CD8-positive, alpha-beta memory T cell (primary cell): Measurements from ENCODE around the gene BEND5. TPM values are rescaled to one million over a fixed set of nuclear protein-coding genes. Genes with fewer than 3 reads are reported as not detected.
A peak's percentile ranks its signal among the peaks of the same experiment; 100 is the strongest.

Experiments
- CTCF ChIA-PET: fragments of 350-600 bp; sonication (Branson Sonifier 250); formaldehyde crosslinking; loops from one replicate; lab custom pipeline; 2021; ENCODE audit warnings: antibody characterized with exemption; lab: Charles Lee
- POLR2A ChIA-PET: fragments of 350-600 bp; sonication (Branson Sonifier 250); formaldehyde crosslinking; loops from one replicate; lab custom pipeline; 2021; ENCODE audit warnings: antibody characterized with exemption; lab: Charles Lee
- DNase-seq, 5 donors: peaks; one replicate each; pipeline versions ENCODE4 v3.0.0 to v3.0.0-alpha.2; 2020 to 2022; ENCODE audit warnings: mixed read lengths in 1 of 5
- H3K27ac ChIP-seq: one replicate; pipeline ENCODE4 v1.7.0; 2013; ENCODE audit warnings: low read depth, mild to moderate bottlenecking, low read length, moderate library complexity
- H3K27me3 ChIP-seq: 2 replicates; pipeline ENCODE4 v1.7.0; 2013; ENCODE audit warnings: low read length, mild to moderate bottlenecking; ENCODE audit not compliant: insufficient read depth, poor library complexity, severe bottlenecking
- H3K36me3 ChIP-seq: 2 replicates; pipeline ENCODE4 v1.7.0; 2013; ENCODE audit warnings: mild to moderate bottlenecking, low read length, moderate library complexity; ENCODE audit not compliant: insufficient read depth
- H3K4me1 ChIP-seq: 2 replicates; pipeline ENCODE4 v1.7.0; 2013; ENCODE audit warnings: mild to moderate bottlenecking, low read length, moderate library complexity; ENCODE audit not compliant: insufficient read depth
- H3K4me3 ChIP-seq: 2 replicates; pipeline ENCODE4 v1.7.0; 2013; ENCODE audit warnings: mild to moderate bottlenecking, low read length
- H3K9me3 ChIP-seq: 2 replicates; pipeline ENCODE4 v1.7.0; 2013; ENCODE audit warnings: mild to moderate bottlenecking, low read length
- H3K27ac Mint-ChIP-seq, 8 donors: one replicate each; pipeline ENCODE4 v1.8.0; 2020 to 2021; ENCODE audit warnings: mixed read lengths in 8 of 8, mild to moderate bottlenecking in 6 of 8, inconsistent platforms in 3 of 8, moderate library complexity in 3 of 8
- H3K27me3 Mint-ChIP-seq, 2 donors: one replicate each; pipeline ENCODE4 v1.8.0; 2020 to 2021; ENCODE audit warnings: mixed read lengths in 2 of 2, mild to moderate bottlenecking in 1 of 2, moderate library complexity in 1 of 2
- H3K36me3 Mint-ChIP-seq, 3 donors: one replicate each; pipeline ENCODE4 v1.8.0; 2020 to 2021; ENCODE audit warnings: mixed read lengths in 3 of 3, inconsistent platforms in 1 of 3, mild to moderate bottlenecking in 1 of 3
- H3K4me1 Mint-ChIP-seq, 3 donors: one replicate each; pipeline ENCODE4 v1.8.0; 2020 to 2021; ENCODE audit warnings: mixed read lengths in 3 of 3, inconsistent platforms in 1 of 3, mild to moderate bottlenecking in 1 of 3
- H3K4me3 Mint-ChIP-seq, 7 donors: one replicate each; pipeline ENCODE4 v1.8.0; 2020 to 2021; ENCODE audit warnings: mixed read lengths in 7 of 7, mild to moderate bottlenecking in 6 of 7, moderate library complexity in 4 of 7, inconsistent platforms in 2 of 7
- H3K9me3 Mint-ChIP-seq, 5 donors: one replicate each; pipeline ENCODE4 v1.8.0; 2020 to 2022; ENCODE audit warnings: mixed read lengths in 5 of 5, mild to moderate bottlenecking in 3 of 5, moderate library complexity in 2 of 5, inconsistent platforms in 1 of 5
- polyA plus RNA-seq: library from polyadenylated mRNA; unstranded; fragments of 300-500 nt; fragmentation: Illumina TruSeq; gene quantifications from one replicate; pipeline ENCODE4 v1.2.3, GENCODE V29; 2021
- total RNA-seq, 2 experiments: library from RNA; stranded (reverse); gene quantifications; one replicate each; pipeline ENCODE4 v1.2.3, GENCODE V29; 2021

BEND5 gene
- total RNA-seq, result 1 to 10 TPM in 1 of 2 experiments, under 1 TPM in 1; 0.55 to 1.1 TPM
- polyA plus RNA-seq, result 3.1 TPM

GRCh38 chr1:48776393-48777218 is at the start of gene BEND5:
Gene BEND5 (minus strand): TSS chr1:48776891. CDS start chr1:48776831, 60 bp downstream.
- Histone ChIP-seq H3K36me3 (no peaks in the 10 kb centered on the region), H3K9me3 (no peaks in the 10 kb centered on the region), H3K27me3 (no peaks in the 10 kb centered on the region), H3K4me1 (peaks cover 8% of the 10 kb centered on the region), H3K27ac (no peak within 1 kb of the TSS), H3K4me3 (peak within 1 kb of the TSS; percentile 55)
- Mint-ChIP-seq H3K27ac (peak within 1 kb of the TSS in 5 of 8 donors; percentile 56 to 92 (median 76)), H3K4me3 (peak within 1 kb of the TSS; percentile 78 to 91 (median 87)), H3K9me3 (peaks cover 0 to 6% (median 0%) of the 10 kb centered on the region in 5 donors), H3K4me1 (peaks cover 10 to 21% (median 12%) of the 10 kb centered on the region in 3 donors), H3K27me3 (peaks cover 13 to 34% of the 10 kb centered on the region in 2 donors), H3K36me3 (peaks cover 0 to 2% (median 0%) of the 10 kb centered on the region in 3 donors)
- POLR2A ChIA-PET, result no interaction called here
- DNase-seq, result peak; percentile 15 to 84 (median 56)
- CTCF ChIA-PET, result interaction anchor here (1.5 kb wide), 1 partner anchor 41 kb away, joined by 3 read pairs; no protein-coding TSS in a partner anchor

GRCh38 chr1:48823168-48823567 is 46.5 kb upstream of the BEND5 start:
- no peak overlapping the region for H3K4me3 ChIP-seq
- no peaks in the 10 kb centered on the region for H3K27me3 ChIP-seq
- H3K4me1 Mint-ChIP-seq, result no peaks in the 10 kb centered on the region
- ChIA-PET POLR2A (no interaction called here), CTCF (no interaction called here)
- H3K27ac Mint-ChIP-seq, result no peak overlapping the region
- H3K9me3 Mint-ChIP-seq, result peaks cover 0 to 3% (median 0%) of the 10 kb centered on the region in 5 donors
- no peaks in the 10 kb centered on the region for H3K4me1 ChIP-seq
- no peaks in the 10 kb centered on the region for H3K27me3 Mint-ChIP-seq
- H3K4me3 Mint-ChIP-seq, result no peak overlapping the region
- H3K9me3 ChIP-seq, result no peaks in the 10 kb centered on the region
- H3K36me3 ChIP-seq, result no peaks in the 10 kb centered on the region
- no peak overlapping the region for H3K27ac ChIP-seq
- no peaks in the 10 kb centered on the region for H3K36me3 Mint-ChIP-seq
- DNase-seq, result no peak

GRCh38 chr1:48820491-48820890 is 43.8 kb upstream of the BEND5 start:
- Histone ChIP-seq H3K36me3 (no peaks in the 10 kb centered on the region), H3K27ac (no peak overlapping the region), H3K4me3 (no peak overlapping the region), H3K9me3 (no peaks in the 10 kb centered on the region), H3K27me3 (no peaks in the 10 kb centered on the region), H3K4me1 (no peaks in the 10 kb centered on the region)
- H3K9me3 Mint-ChIP-seq, result peaks cover 0 to 3% (median 0%) of the 10 kb centered on the region in 5 donors
- H3K4me1 Mint-ChIP-seq, result no peaks in the 10 kb centered on the region
- ChIA-PET POLR2A (no interaction called here), CTCF (no interaction called here)
- no peak overlapping the region for H3K4me3 Mint-ChIP-seq
- H3K27me3 Mint-ChIP-seq, result no peaks in the 10 kb centered on the region
- no peak overlapping the region for H3K27ac Mint-ChIP-seq
- no peak for DNase-seq
- H3K36me3 Mint-ChIP-seq, result no peaks in the 10 kb centered on the region

- Mint-ChIP-seq H3K27ac (no peak overlapping the region), H3K4me3 (no peak overlapping the region), H3K4me1 (no peaks in the 10 kb centered on the region), H3K36me3 (no peaks in the 10 kb centered on the region), H3K9me3 (no peaks in the 10 kb centered on the region), H3K27me3 (no peaks in the 10 kb centered on the region)
- CTCF ChIA-PET, result interaction anchor here (0.7 kb wide), 1 partner anchor 141 kb away, joined by 3 read pairs; no protein-coding TSS in a partner anchor
- no peaks in the 10 kb centered on the region for H3K4me1 ChIP-seq
- H3K36me3 ChIP-seq, result no peaks in the 10 kb centered on the region
- DNase-seq, result no peak
- no peaks in the 10 kb centered on the region for H3K27me3 ChIP-seq
- no peaks in the 10 kb centered on the region for H3K9me3 ChIP-seq
- POLR2A ChIA-PET, result no interaction called here
- no peak overlapping the region for H3K4me3 ChIP-seq
- no peak overlapping the region for H3K27ac ChIP-seq
These were observed 40.9 kb upstream of the BEND5 start for GRCh38 chr1:48817505-48818114.

GRCh38 chr1:48810740-48811139 is 34.0 kb upstream of the BEND5 start:
- ChIA-PET POLR2A (no interaction called here), CTCF (no interaction called here)
- Histone ChIP-seq H3K27me3 (no peaks in the 10 kb centered on the region), H3K4me3 (no peak overlapping the region), H3K9me3 (no peaks in the 10 kb centered on the region), H3K4me1 (no peaks in the 10 kb centered on the region), H3K27ac (no peak overlapping the region), H3K36me3 (no peaks in the 10 kb centered on the region)
- H3K36me3 Mint-ChIP-seq, result no peaks in the 10 kb centered on the region
- H3K4me1 Mint-ChIP-seq, result no peaks in the 10 kb centered on the region
- no peaks in the 10 kb centered on the region for H3K27me3 Mint-ChIP-seq
- no peak overlapping the region for H3K4me3 Mint-ChIP-seq
- peaks cover 0 to 8% (median 0%) of the 10 kb centered on the region in 5 donors for H3K9me3 Mint-ChIP-seq
- no peak overlapping the region for H3K27ac Mint-ChIP-seq
- DNase-seq, result no peak

- CTCF ChIA-PET, result interaction anchor here (1.1 kb wide), 1 partner anchor 29 kb away, joined by 3 read pairs; no protein-coding TSS in a partner anchor
These were observed 31.8 kb upstream of the BEND5 start for GRCh38 chr1:48808496-48808895.

GRCh38 chr1:48807554-48808260 is 31.0 kb upstream of the BEND5 start:
- CTCF ChIA-PET, result interaction anchor here (1.1 kb wide), 1 partner anchor 28 kb away, joined by 3 read pairs; no protein-coding TSS in a partner anchor
- no peaks in the 10 kb centered on the region for H3K9me3 ChIP-seq
- no peak overlapping the region for H3K4me3 Mint-ChIP-seq

More at GRCh38 chr1:48808496-48808895, 31.8 kb upstream of the BEND5 start:
- H3K27me3 ChIP-seq, result no peaks in the 10 kb centered on the region
- no peaks in the 10 kb centered on the region for H3K4me1 ChIP-seq
- H3K9me3 ChIP-seq, result no peaks in the 10 kb centered on the region
- POLR2A ChIA-PET, result no interaction called here
- H3K9me3 Mint-ChIP-seq, result peaks cover 0 to 8% (median 0%) of the 10 kb centered on the region in 5 donors
- no peak overlapping the region for H3K27ac ChIP-seq
- no peaks in the 10 kb centered on the region for H3K36me3 ChIP-seq
- no peak overlapping the region for H3K4me3 Mint-ChIP-seq
- DNase-seq, result no peak
- no peaks in the 10 kb centered on the region for H3K36me3 Mint-ChIP-seq
- H3K27ac Mint-ChIP-seq, result no peak overlapping the region
- H3K27me3 Mint-ChIP-seq, result peaks cover 0 to 3% of the 10 kb centered on the region in 2 donors
- H3K4me1 Mint-ChIP-seq, result no peaks in the 10 kb centered on the region
- no peak overlapping the region for H3K4me3 ChIP-seq

More at GRCh38 chr1:48807554-48808260, 31.0 kb upstream of the BEND5 start:
- H3K27me3 ChIP-seq, result no peaks in the 10 kb centered on the region
- H3K4me3 ChIP-seq, result no peak overlapping the region
- H3K9me3 Mint-ChIP-seq, result peaks cover 0 to 8% (median 0%) of the 10 kb centered on the region in 5 donors
- H3K4me1 Mint-ChIP-seq, result no peaks in the 10 kb centered on the region
- H3K27ac Mint-ChIP-seq, result no peak overlapping the region
- peaks cover 0 to 3% of the 10 kb centered on the region in 2 donors for H3K27me3 Mint-ChIP-seq
- no peak for DNase-seq
- H3K36me3 ChIP-seq, result no peaks in the 10 kb centered on the region
- H3K36me3 Mint-ChIP-seq, result no peaks in the 10 kb centered on the region
- no peaks in the 10 kb centered on the region for H3K4me1 ChIP-seq
- POLR2A ChIA-PET, result no interaction called here
- no peak overlapping the region for H3K27ac ChIP-seq
